WTC11 (cell line): Measurements from ENCODE around the gene PPP3R1. TPM values are rescaled to one million over a fixed set of nuclear protein-coding genes. Genes with fewer than 3 reads are reported as not detected.

Source experiments
- ATAC-seq: fragments of 200-7000 bp; cut with Tn5 transposase; 2 replicates; pipeline ENCODE4 v1.10.0; 2021; ENCODE audit warnings: mild to moderate bottlenecking, moderate library complexity
- CTCF ChIA-PET: fragments of 300-600 bp; sonication (Branson Sonifier 250); formaldehyde crosslinking; loops from one replicate; lab custom pipeline; 2021; ENCODE audit warnings: antibody characterized with exemption; lab: Charles Lee
- POLR2A ChIA-PET: fragments of 350-600 bp; sonication (Branson Sonifier 250); formaldehyde crosslinking; loops from one replicate; lab custom pipeline; 2021; ENCODE audit warnings: antibody characterized with exemption; lab: Charles Lee
- DNase-seq: peaks from one replicate; pipeline ENCODE4 v3.0.0; 2021; ENCODE audit warnings: low spot score
- H3K27ac Mint-ChIP-seq: 2 replicates; pipeline ENCODE4 v1.8.0; 2021; ENCODE audit warnings: mixed read lengths
- H3K27me3 Mint-ChIP-seq: 2 replicates; pipeline ENCODE4 v1.8.0; 2021; ENCODE audit warnings: low read depth, mild to moderate bottlenecking, moderate library complexity, mixed read lengths
- H3K36me3 Mint-ChIP-seq: 2 replicates; pipeline ENCODE4 v1.8.0; 2021; ENCODE audit warnings: mixed read lengths
- H3K4me1 Mint-ChIP-seq: 2 replicates; pipeline ENCODE4 v1.8.0; 2022; ENCODE audit warnings: mixed read lengths
- H3K4me3 Mint-ChIP-seq: 2 replicates; pipeline ENCODE4 v1.8.0; 2021; ENCODE audit warnings: mild to moderate bottlenecking, moderate library complexity, mixed read lengths
- H3K9me3 Mint-ChIP-seq: 2 replicates; pipeline ENCODE4 v1.8.0; 2021; ENCODE audit warnings: mixed read lengths
- E2F1 ChIP-seq: sonication (generic); formaldehyde crosslinking; IDR thresholded peaks from 2 replicates; pipeline ENCODE4 v1.8.0; 2022; ENCODE audit warnings: mild to moderate bottlenecking, missing genetic modification reagents
- E2F4 ChIP-seq: sonication (generic); formaldehyde crosslinking; IDR thresholded peaks from 2 replicates; pipeline ENCODE4 v1.8.1; 2022; ENCODE audit warnings: low read depth, mild to moderate bottlenecking, moderate library complexity, missing genetic modification reagents, borderline replicate concordance
- EMX1 ChIP-seq: fragments of 250-450 bp; sonication (Bioruptor Pico); IDR thresholded peaks from 2 replicates; pipeline ENCODE4 v1.8.0; 2021; ENCODE audit warnings: mild to moderate bottlenecking
- FOXP1 ChIP-seq: sonication (generic); formaldehyde crosslinking; IDR thresholded peaks from 2 replicates; pipeline ENCODE4 v1.8.0; 2022; ENCODE audit warnings: missing genetic modification reagents, mild to moderate bottlenecking, moderate library complexity, borderline replicate concordance
- FOXP4 ChIP-seq: sonication (generic); formaldehyde crosslinking; IDR thresholded peaks from 2 replicates; pipeline ENCODE4 v1.8.0; 2022; ENCODE audit warnings: mild to moderate bottlenecking, missing genetic modification reagents
- GRHL2 ChIP-seq: fragments of 250-450 bp; sonication (Bioruptor Pico); IDR thresholded peaks from 2 replicates; pipeline ENCODE4 v1.8.0; 2022; ENCODE audit warnings: mild to moderate bottlenecking, moderate library complexity; ENCODE audit not compliant: insufficient replicate concordance, severe bottlenecking
- GTF2I ChIP-seq: fragments of 250-450 bp; sonication (Bioruptor Pico); conservative IDR thresholded peaks from 2 replicates; pipeline ENCODE4 v1.4.0; 2021; ENCODE audit warnings: mild to moderate bottlenecking
- HMGXB4 ChIP-seq: sonication (generic); formaldehyde crosslinking; IDR thresholded peaks from 2 replicates; pipeline ENCODE4 v1.8.1; 2023; ENCODE audit warnings: mild to moderate bottlenecking, moderate library complexity, missing genetic modification reagents
- IRF1 ChIP-seq: sonication (generic); formaldehyde crosslinking; IDR thresholded peaks from 2 replicates; pipeline ENCODE4 v1.8.0; 2023; ENCODE audit warnings: missing genetic modification reagents
- IRF2 ChIP-seq: sonication (generic); formaldehyde crosslinking; IDR thresholded peaks from 2 replicates; pipeline ENCODE4 v1.8.0; 2022; ENCODE audit warnings: low read depth, missing genetic modification reagents, borderline replicate concordance
- MAX ChIP-seq: sonication (generic); formaldehyde crosslinking; IDR thresholded peaks from 2 replicates; pipeline ENCODE4 v1.8.0; 2022; ENCODE audit warnings: mild to moderate bottlenecking, missing genetic modification reagents
- MLX ChIP-seq: sonication (generic); formaldehyde crosslinking; IDR thresholded peaks from 2 replicates; pipeline ENCODE4 v1.8.1; 2023; ENCODE audit warnings: mild to moderate bottlenecking, missing genetic modification reagents, moderate library complexity
- NR1H2 ChIP-seq: sonication (generic); formaldehyde crosslinking; IDR thresholded peaks from 2 replicates; pipeline ENCODE4 v1.9.0; 2021; ENCODE audit warnings: mild to moderate bottlenecking, moderate library complexity, missing genetic modification reagents
- OVOL2 ChIP-seq: fragments of 250-450 bp; sonication (Bioruptor Pico); IDR thresholded peaks from 2 replicates; pipeline ENCODE4 v1.9.0; 2021; ENCODE audit warnings: mild to moderate bottlenecking, borderline replicate concordance
- TCF7 ChIP-seq: sonication (generic); formaldehyde crosslinking; IDR thresholded peaks from 2 replicates; pipeline ENCODE4 v1.8.0; 2022; ENCODE audit warnings: mild to moderate bottlenecking, low read depth, missing genetic modification reagents, moderate library complexity
- ZBTB21 ChIP-seq: sonication (generic); formaldehyde crosslinking; IDR thresholded peaks from 2 replicates; pipeline ENCODE4 v1.8.1; 2023; ENCODE audit warnings: mild to moderate bottlenecking, missing genetic modification reagents, borderline replicate concordance
- ZMAT4 ChIP-seq: fragments of 250-450 bp; sonication (Bioruptor Pico); IDR thresholded peaks from 2 replicates; pipeline ENCODE4 v1.9.0; 2021; ENCODE audit warnings: mild to moderate bottlenecking
- ZNF396 ChIP-seq: fragments of 250-450 bp; sonication (Bioruptor Pico); IDR thresholded peaks from 2 replicates; pipeline ENCODE4 v1.8.0; 2021; ENCODE audit warnings: mild to moderate bottlenecking, moderate library complexity, borderline replicate concordance
- ZNF416 ChIP-seq: fragments of 250-450 bp; sonication (Bioruptor Pico); IDR thresholded peaks from 2 replicates; pipeline ENCODE4 v1.9.0; 2021; ENCODE audit warnings: mild to moderate bottlenecking, inconsistent platforms
- ZNF423 ChIP-seq: fragments of 250-450 bp; sonication (Bioruptor Pico); IDR thresholded peaks from 2 replicates; pipeline ENCODE4 v2.1.2; 2022; ENCODE audit warnings: mild to moderate bottlenecking, moderate library complexity
- ZNF671 ChIP-seq: fragments of 250-450 bp; sonication (Bioruptor Pico); IDR thresholded peaks from 2 replicates; pipeline ENCODE4 v1.8.0; 2021; ENCODE audit warnings: mild to moderate bottlenecking
- total RNA-seq: library from RNA; stranded (reverse); gene quantifications from 3 replicates; pipeline ENCODE4 v1.2.3, GENCODE V29; 2021

The PPP3R1 gene
- total RNA-seq, 1 experiment from 2014 or later, result 61.4 TPM

GRCh38 chr2:68279691-68280090 is 27.4 kb upstream of the PPP3R1 start:
- H3K27ac Mint-ChIP-seq, result no peak overlapping the region
- ATAC-seq, result no peak

GRCh38 chr2:68278169-68278568 is 25.8 kb upstream of the PPP3R1 start:
- ChIA-PET CTCF (interaction anchor here (0.6 to 2.4 kb wide), 3 partner anchors 24 to 156 kb away, joined by 3 to 7 read pairs (median 6); no protein-coding TSS in a partner anchor), POLR2A (no interaction called here)
- ATAC-seq (no peak), DNase-seq (no peak)
- peaks cover 4% of the 10 kb centered on the region for H3K27me3 Mint-ChIP-seq
- no peaks in the 10 kb centered on the region for H3K36me3 Mint-ChIP-seq
- no peak overlapping the region for H3K27ac Mint-ChIP-seq
- H3K4me3 Mint-ChIP-seq, result no peak overlapping the region
- no peaks in the 10 kb centered on the region for H3K9me3 Mint-ChIP-seq
- H3K4me1 Mint-ChIP-seq, result no peaks in the 10 kb centered on the region
- TF ChIP-seq IRF2 (CRISPR knock-in tag) (no peak), FOXP4 (CRISPR knock-in tag) (no peak), ZNF671 (CRISPR knock-in tag) (no peak), MLX (no peak), IRF1 (no peak), OVOL2 (no peak), MAX (CRISPR knock-in tag) (no peak), NR1H2 (no peak), ZNF423 (CRISPR knock-in tag) (no peak), GRHL2 (CRISPR knock-in tag) (no peak), ZMAT4 (CRISPR knock-in tag) (no peak)

More at GRCh38 chr2:68279691-68280090, 27.4 kb upstream of the PPP3R1 start:
- POLR2A ChIA-PET, result no interaction called here
- Mint-ChIP-seq H3K4me1 (no peaks in the 10 kb centered on the region), H3K9me3 (no peaks in the 10 kb centered on the region), H3K27me3 (peaks cover 4% of the 10 kb centered on the region), H3K36me3 (no peaks in the 10 kb centered on the region)
- TF ChIP-seq ZNF396 (CRISPR knock-in tag) (no peak), E2F1 (CRISPR knock-in tag) (no peak), FOXP1 (CRISPR knock-in tag) (no peak), EMX1 (CRISPR knock-in tag) (no peak), HMGXB4 (CRISPR knock-in tag) (no peak), ZNF423 (CRISPR knock-in tag) (no peak), E2F4 (no peak), ZBTB21 (CRISPR knock-in tag) (no peak), TCF7 (no peak), GTF2I (CRISPR knock-in tag) (no peak), ZNF416 (CRISPR knock-in tag) (no peak), FOXP4 (CRISPR knock-in tag) (no peak)
- TF ChIP-seq, all 79 proteins: peak for 0
- no peak overlapping the region for H3K4me3 Mint-ChIP-seq
- DNase-seq, result no peak
- CTCF ChIA-PET, result interaction anchor here (1.4 to 2.4 kb wide), 3 partner anchors 14 to 158 kb away, joined by 4 to 7 read pairs (median 6); no protein-coding TSS in a partner anchor
